ENCODE results near the gene DTD1. TPM values are rescaled to one million over a fixed set of nuclear protein-coding genes. Genes with fewer than 3 reads are reported as not detected.

The DTD1 gene
- total RNA-seq, 1 experiment from 2014 or later, result 16.6 TPM

- Histone ChIP-seq H3K27me3 (replicated peaks; ENCODE audit: insufficient read depth, low read depth, low read length, poor library complexity) (peaks cover 11% of the 10 kb centered on the region), H3K27ac (ENCODE audit: low read depth, low read length, poor library complexity, severe bottlenecking) (no peak overlapping the region), H3K9me3 (ENCODE audit: low read depth, low read length, poor library complexity, severe bottlenecking) (no peaks in the 10 kb centered on the region), H3K36me3 (ENCODE audit: insufficient read depth, low read length, poor library complexity, severe bottlenecking) (no peaks in the 10 kb centered on the region), H3K4me1 (ENCODE audit: insufficient read depth, low read length, poor library complexity, severe bottlenecking) (no peaks in the 10 kb centered on the region), H3K4me3 (ENCODE audit: low read depth, low read length, poor library complexity, severe bottlenecking) (no peak overlapping the region)
- no peak for DNase-seq (ENCODE audit: low spot score)
- POLR2A ChIA-PET (ENCODE audit: low non-redundant PET), result no interaction called here
- no TSS peak for BruUV-seq (replicated peaks)
- intact Hi-C loops (cut with micrococcal nuclease; ENCODE audit: unreplicated experiment), result no loop called here
- TF ChIP-seq EZH2 (IDR thresholded peaks at IDR 0.05; ENCODE audit: borderline replicate concordance, low read depth, low read length, poor library complexity, severe bottlenecking), result no peak
- TF ChIP-seq CTCF (conservative IDR thresholded peaks at IDR 0.05; ENCODE audit: low read depth, low read length), result no peak
- CTCF ChIA-PET, result no interaction called here
Observed at GRCh38 chr20:18729231-18729825, 141.5 kb downstream of the DTD1 start.

DNA sequence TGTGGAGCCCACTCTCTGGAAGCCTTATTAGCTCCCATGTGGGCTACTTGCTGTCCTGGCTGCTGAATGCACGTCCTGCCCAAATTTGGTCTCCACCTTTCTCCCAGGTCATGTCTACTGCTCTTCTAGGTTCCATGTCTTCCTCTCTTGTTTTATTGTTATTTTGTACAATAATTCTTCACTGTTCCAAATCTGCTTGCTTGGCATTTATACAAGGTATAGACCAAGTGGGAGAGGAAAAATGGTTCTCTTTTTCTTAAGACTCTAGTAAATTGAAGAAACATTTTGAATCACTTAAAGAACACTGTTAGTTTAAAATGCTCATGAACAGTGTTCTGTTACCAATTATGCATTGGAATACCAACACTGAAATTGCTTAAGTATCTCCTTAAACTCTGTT is 144.1 kb downstream of the DTD1 start:
- Histone ChIP-seq H3K27ac (ENCODE audit: low read depth, low read length, poor library complexity, severe bottlenecking) (no peak overlapping the region), H3K27me3 (replicated peaks; ENCODE audit: insufficient read depth, low read depth, low read length, poor library complexity) (no peaks in the 10 kb centered on the region), H3K36me3 (ENCODE audit: insufficient read depth, low read length, poor library complexity, severe bottlenecking) (no peaks in the 10 kb centered on the region), H3K4me3 (ENCODE audit: low read depth, low read length, poor library complexity, severe bottlenecking) (no peak overlapping the region), H3K9me3 (ENCODE audit: low read depth, low read length, poor library complexity, severe bottlenecking) (no peaks in the 10 kb centered on the region), H3K4me1 (ENCODE audit: insufficient read depth, low read length, poor library complexity, severe bottlenecking) (no peaks in the 10 kb centered on the region)
- intact Hi-C loops (cut with micrococcal nuclease; ENCODE audit: unreplicated experiment), result no loop called here
- ChIA-PET CTCF (no interaction called here), POLR2A (ENCODE audit: low non-redundant PET) (no interaction called here)
- no peak for DNase-seq (ENCODE audit: low spot score)
- TF ChIP-seq EZH2 (IDR thresholded peaks at IDR 0.05; ENCODE audit: borderline replicate concordance, low read depth, low read length, poor library complexity, severe bottlenecking) (no peak), CTCF (conservative IDR thresholded peaks at IDR 0.05; ENCODE audit: low read depth, low read length) (no peak)
- BruUV-seq (replicated peaks), result no TSS peak

GRCh38 chr20:18734525-18735189 is 146.8 kb downstream of the DTD1 start:
- H3K27ac ChIP-seq (ENCODE audit: low read depth, low read length, poor library complexity, severe bottlenecking), result no peak overlapping the region
- H3K27me3 ChIP-seq (replicated peaks; ENCODE audit: insufficient read depth, low read depth, low read length, poor library complexity), result no peaks in the 10 kb centered on the region
- H3K9me3 ChIP-seq (ENCODE audit: low read depth, low read length, poor library complexity, severe bottlenecking), result no peaks in the 10 kb centered on the region
- no peaks in the 10 kb centered on the region for H3K4me1 ChIP-seq (ENCODE audit: insufficient read depth, low read length, poor library complexity, severe bottlenecking)
- CTCF ChIA-PET, result no interaction called here
- POLR2A ChIA-PET (ENCODE audit: low non-redundant PET), result no interaction called here
- no peaks in the 10 kb centered on the region for H3K36me3 ChIP-seq (ENCODE audit: insufficient read depth, low read length, poor library complexity, severe bottlenecking)
- no peak for TF ChIP-seq EZH2 (IDR thresholded peaks at IDR 0.05; ENCODE audit: borderline replicate concordance, low read depth, low read length, poor library complexity, severe bottlenecking)
- TF ChIP-seq CTCF (conservative IDR thresholded peaks at IDR 0.05; ENCODE audit: low read depth, low read length), result no peak
- BruUV-seq (replicated peaks), result no TSS peak
- no peak for DNase-seq (ENCODE audit: low spot score)
- intact Hi-C loops (cut with micrococcal nuclease; ENCODE audit: unreplicated experiment), result no loop called here
- no peak overlapping the region for H3K4me3 ChIP-seq (ENCODE audit: low read depth, low read length, poor library complexity, severe bottlenecking)

Measured in A673 (cell line).